ENCODE measurements around the gene FAM171A2.

GRCh38 chr17:44331249-44331760, 32.3 kb downstream of the FAM171A2 start:
- TF ChIP-seq CTCF (IDR thresholded peaks at IDR 0.05) (peak; percentile 66 to 81 (median 72)), EP300 (IDR thresholded peaks at IDR 0.05) (no peak), POLR2AphosphoS5 (IDR thresholded peaks at IDR 0.05) (peak in 1 of 4 donors; percentile 28), POLR2A (IDR thresholded peaks at IDR 0.05) (no peak)
